Memory B cell (primary cell): ENCODE measurements around the gene HTT.

Experiments
- ATAC-seq: fragments of 150-1000 bp; cut with Tn5 transposase; 2 replicates; pipeline ENCODE4 v1.10.0; 2021; ENCODE audit warnings: low read depth, mild to moderate bottlenecking, moderate library complexity
- DNase-seq, 2 donors: peaks; one replicate each; pipeline ENCODE4 v3.0.0; 2022; ENCODE audit warnings: low spot score in 2 of 2
- H3K27ac Mint-ChIP-seq: one replicate; pipeline ENCODE4 v1.8.0; 2022; ENCODE audit warnings: mild to moderate bottlenecking, moderate library complexity, mixed read lengths
- H3K27me3 Mint-ChIP-seq: one replicate; pipeline ENCODE4 v1.8.0; 2022; ENCODE audit warnings: mixed read lengths
- H3K36me3 Mint-ChIP-seq: one replicate; pipeline ENCODE4 v1.8.0; 2022; ENCODE audit warnings: mild to moderate bottlenecking, mixed read lengths
- H3K4me1 Mint-ChIP-seq: one replicate; pipeline ENCODE4 v1.8.0; 2022; ENCODE audit warnings: mixed read lengths
- H3K4me3 Mint-ChIP-seq: one replicate; pipeline ENCODE4 v1.8.0; 2022; ENCODE audit warnings: mild to moderate bottlenecking, moderate library complexity, mixed read lengths
- H3K9me3 Mint-ChIP-seq: one replicate; pipeline ENCODE4 v1.8.0; 2022; ENCODE audit warnings: mixed read lengths

Gene HTT

GRCh38 chr4:3239303-3239702 lies 164.8 kb downstream of the HTT start:
- Mint-ChIP-seq H3K36me3 (peaks cover 20% of the 10 kb centered on the region), H3K27ac (no peak overlapping the region), H3K27me3 (no peaks in the 10 kb centered on the region), H3K9me3 (no peaks in the 10 kb centered on the region), H3K4me1 (peaks cover 11% of the 10 kb centered on the region), H3K4me3 (no peak overlapping the region)
- ATAC-seq = no peak
- no peak for DNase-seq

- DNase-seq = no peak
- peaks cover 11% of the 10 kb centered on the region for H3K4me1 Mint-ChIP-seq
- ATAC-seq = no peak
- peaks cover 13% of the 10 kb centered on the region for H3K36me3 Mint-ChIP-seq
- no peak overlapping the region for H3K27ac Mint-ChIP-seq
- no peaks in the 10 kb centered on the region for H3K9me3 Mint-ChIP-seq
- no peak overlapping the region for H3K4me3 Mint-ChIP-seq
- no peaks in the 10 kb centered on the region for H3K27me3 Mint-ChIP-seq
These were observed 165.8 kb downstream of the HTT start for GRCh38 chr4:3239998-3240920.

GRCh38 chr4:3240936-3241522 lies 166.5 kb downstream of the HTT start:
- no peak for ATAC-seq
- peaks cover 11% of the 10 kb centered on the region for H3K4me1 Mint-ChIP-seq
- no peak overlapping the region for H3K27ac Mint-ChIP-seq

GRCh38 chr4:3241898-3242524 lies 167.5 kb downstream of the HTT start:
- H3K36me3 Mint-ChIP-seq = peaks cover 11% of the 10 kb centered on the region
- no peaks in the 10 kb centered on the region for H3K27me3 Mint-ChIP-seq
- no peak for DNase-seq
- peaks cover 13% of the 10 kb centered on the region for H3K4me1 Mint-ChIP-seq
- no peaks in the 10 kb centered on the region for H3K9me3 Mint-ChIP-seq
- H3K27ac Mint-ChIP-seq = no peak overlapping the region
- H3K4me3 Mint-ChIP-seq = no peak overlapping the region
- no peak for ATAC-seq

More at GRCh38 chr4:3240936-3241522, 166.5 kb downstream of the HTT start:
- no peak for DNase-seq
- H3K36me3 Mint-ChIP-seq = peaks cover 11% of the 10 kb centered on the region
- no peak overlapping the region for H3K4me3 Mint-ChIP-seq
- H3K9me3 Mint-ChIP-seq = no peaks in the 10 kb centered on the region
- H3K27me3 Mint-ChIP-seq = no peaks in the 10 kb centered on the region

- Mint-ChIP-seq H3K9me3 (no peaks in the 10 kb centered on the region), H3K36me3 (peaks cover 6% of the 10 kb centered on the region), H3K27ac (peak overlapping the region; percentile 46), H3K27me3 (no peaks in the 10 kb centered on the region), H3K4me3 (no peak overlapping the region), H3K4me1 (peaks cover 13% of the 10 kb centered on the region)
- ATAC-seq (no peak), DNase-seq (no peak)
These were observed 168.8 kb downstream of the HTT start for GRCh38 chr4:3243136-3243780.

GRCh38 chr4:3244002-3244401 lies 169.5 kb downstream of the HTT start:
- no peak for ATAC-seq
- no peaks in the 10 kb centered on the region for H3K27me3 Mint-ChIP-seq
- no peaks in the 10 kb centered on the region for H3K9me3 Mint-ChIP-seq
- no peak for DNase-seq
- H3K4me1 Mint-ChIP-seq = peaks cover 13% of the 10 kb centered on the region
- H3K27ac Mint-ChIP-seq = no peak overlapping the region
- peaks cover 6% of the 10 kb centered on the region for H3K36me3 Mint-ChIP-seq
- no peak overlapping the region for H3K4me3 Mint-ChIP-seq

GRCh38 chr4:3244747-3245146 lies 170.3 kb downstream of the HTT start:
- Mint-ChIP-seq H3K4me1 (peaks cover 13% of the 10 kb centered on the region), H3K9me3 (no peaks in the 10 kb centered on the region), H3K4me3 (no peak overlapping the region), H3K27ac (no peak overlapping the region), H3K27me3 (no peaks in the 10 kb centered on the region), H3K36me3 (peaks cover 6% of the 10 kb centered on the region)
- DNase-seq (no peak), ATAC-seq (no peak)

- Mint-ChIP-seq H3K36me3 (peaks cover 3% of the 10 kb centered on the region), H3K9me3 (no peaks in the 10 kb centered on the region), H3K4me3 (no peak overlapping the region), H3K27me3 (no peaks in the 10 kb centered on the region), H3K27ac (no peak overlapping the region), H3K4me1 (peaks cover 13% of the 10 kb centered on the region)
- ATAC-seq (no peak), DNase-seq (no peak)
These were observed 171.2 kb downstream of the HTT start for GRCh38 chr4:3245676-3246075.

GRCh38 chr4:3246458-3247398 lies 172.2 kb downstream of the HTT start:
- no peak for ATAC-seq
- no peaks in the 10 kb centered on the region for H3K27me3 Mint-ChIP-seq
- no peak for DNase-seq
- H3K4me3 Mint-ChIP-seq = no peak overlapping the region
- H3K9me3 Mint-ChIP-seq = no peaks in the 10 kb centered on the region
- H3K36me3 Mint-ChIP-seq = no peaks in the 10 kb centered on the region
- peaks cover 13% of the 10 kb centered on the region for H3K4me1 Mint-ChIP-seq
- H3K27ac Mint-ChIP-seq = peak overlapping the region; percentile 45

GRCh38 chr4:3247399-3248177 lies 173.1 kb downstream of the HTT start:
- Mint-ChIP-seq H3K27me3 (no peaks in the 10 kb centered on the region), H3K4me1 (peaks cover 11% of the 10 kb centered on the region), H3K27ac (no peak overlapping the region), H3K4me3 (no peak overlapping the region), H3K9me3 (no peaks in the 10 kb centered on the region), H3K36me3 (no peaks in the 10 kb centered on the region)
- ATAC-seq (no peak), DNase-seq (no peak)

- Mint-ChIP-seq H3K4me1 (peaks cover 6% of the 10 kb centered on the region), H3K27me3 (no peaks in the 10 kb centered on the region), H3K4me3 (no peak overlapping the region), H3K9me3 (no peaks in the 10 kb centered on the region), H3K27ac (no peak overlapping the region), H3K36me3 (no peaks in the 10 kb centered on the region)
- ATAC-seq (no peak), DNase-seq (no peak)
These were observed 173.6 kb downstream of the HTT start for GRCh38 chr4:3248178-3248480.

GRCh38 chr4:3248811-3249661 lies 174.6 kb downstream of the HTT start, which contains the start of gene MSANTD1:
TSS of gene MSANTD1 (plus strand) at chr4:3249159. CDS start at chr4:3249223, 64 bp downstream.
- Mint-ChIP-seq H3K27me3 (no peaks in the 10 kb centered on the region), H3K9me3 (no peaks in the 10 kb centered on the region), H3K27ac (no peak within 1 kb of the TSS), H3K4me1 (peaks cover 2% of the 10 kb centered on the region), H3K36me3 (peaks cover 3% of the 10 kb centered on the region), H3K4me3 (no peak within 1 kb of the TSS)
- ATAC-seq = no peak
- DNase-seq = no peak
